Activated CD4-positive, alpha-beta T cell treated with anti-CD3 and anti-CD28 coated beads, Interleukin-2, amount 10 ng/mL, durations not matched to agents 24 days and 14 days (primary cell): ENCODE results near the gene PALS2. TPM values are rescaled to one million over a fixed set of nuclear protein-coding genes. Genes with fewer than 3 reads are reported as not detected.

Experiments used
- DNase-seq: peaks from one replicate; pipeline ENCODE4 v3.0.0; 2022
- H3K27ac Mint-ChIP-seq: one replicate; pipeline ENCODE4 v1.8.0; 2022; ENCODE audit warnings: mild to moderate bottlenecking, mixed read lengths
- H3K27me3 Mint-ChIP-seq: one replicate; pipeline ENCODE4 v1.8.0; 2022; ENCODE audit warnings: mixed read lengths
- H3K36me3 Mint-ChIP-seq: one replicate; pipeline ENCODE4 v1.8.0; 2022; ENCODE audit warnings: low read depth, mild to moderate bottlenecking, mixed read lengths
- H3K4me1 Mint-ChIP-seq: one replicate; pipeline ENCODE4 v1.8.0; 2021; ENCODE audit warnings: mixed read lengths
- H3K4me3 Mint-ChIP-seq: one replicate; pipeline ENCODE4 v1.8.0; 2022; ENCODE audit warnings: mild to moderate bottlenecking, moderate library complexity, mixed read lengths
- H3K9me3 Mint-ChIP-seq: one replicate; pipeline ENCODE4 v1.8.0; 2021; ENCODE audit warnings: mixed read lengths
- intact Hi-C: fragments of 100-400 bp; cut with micrococcal nuclease; formaldehyde crosslinking; loops from one replicate; pipeline ENCODE4 v1.15.1; 2023
- total RNA-seq: library from RNA; stranded (reverse); gene quantifications from 2 replicates; pipeline ENCODE4 v1.2.3, GENCODE V29; 2022

Gene PALS2
- total RNA-seq, result 38.5 and 39.5 TPM in 2 replicates

DNA sequence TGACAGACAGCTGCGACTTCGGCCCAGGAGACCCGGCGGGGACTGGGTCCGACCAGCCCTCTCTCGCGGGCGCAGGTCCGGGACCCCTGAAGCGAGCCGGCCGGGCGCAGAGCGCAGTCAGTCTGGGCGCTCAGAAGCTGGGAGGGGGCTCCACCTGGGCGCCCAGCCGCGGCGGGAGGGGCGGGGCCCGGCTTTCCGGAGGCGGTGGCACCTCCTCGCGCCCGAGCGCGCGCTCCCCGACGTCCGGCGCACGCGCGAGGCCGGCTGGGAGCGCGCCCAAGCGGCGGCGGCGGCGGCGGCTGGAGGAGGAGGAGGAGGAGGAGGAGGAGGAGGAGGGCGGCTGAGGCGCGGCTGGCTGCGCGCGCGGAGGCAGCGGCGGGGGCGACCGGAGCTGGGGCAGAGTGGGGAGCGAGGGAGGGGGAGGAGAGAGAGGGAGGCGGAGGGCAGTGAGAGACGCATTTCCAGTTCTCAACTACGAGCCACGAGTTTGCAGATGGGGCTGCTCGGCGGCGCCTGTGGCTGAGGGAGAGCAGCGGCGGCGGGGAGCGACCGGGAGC, at the start of gene PALS2:
TSS of gene PALS2 (plus strand) at position 456 of the 557 bp plus-strand sequence. CDS start 50,216 bp downstream, outside the sequence.
- H3K36me3 Mint-ChIP-seq, result peaks cover 3% of the 10 kb centered on the region
- H3K9me3 Mint-ChIP-seq, result no peaks in the 10 kb centered on the region
- intact Hi-C loops, result loop anchor here (1.0 to 10.0 kb wide), 8 partner anchors 24 to 1042 kb away; partner anchors contain the start of genes CCDC126, CYCS, NPY and TRA2A
- peak within 1 kb of the TSS; percentile 99 for H3K4me3 Mint-ChIP-seq
- peak within 1 kb of the TSS; percentile 89 for H3K27ac Mint-ChIP-seq
- peaks cover 32% of the 10 kb centered on the region for H3K4me1 Mint-ChIP-seq
- peak; percentile 94 for DNase-seq
- H3K27me3 Mint-ChIP-seq, result peaks cover 47% of the 10 kb centered on the region

- Mint-ChIP-seq H3K9me3 (no peaks in the 10 kb centered on the region), H3K4me1 (no peaks in the 10 kb centered on the region), H3K27me3 (peaks cover 18% of the 10 kb centered on the region), H3K36me3 (no peaks in the 10 kb centered on the region), H3K27ac (no peak overlapping the region), H3K4me3 (no peak overlapping the region)
- DNase-seq, result no peak
- intact Hi-C loops, result no loop called here
These were observed 42.0 kb upstream of the PALS2 start for GRCh38 chr7:24531255-24531654.

GRCh38 chr7:24536682-24537081, 36.6 kb upstream of the PALS2 start:
- H3K27ac Mint-ChIP-seq, result no peak overlapping the region
- no peak overlapping the region for H3K4me3 Mint-ChIP-seq
- intact Hi-C loops, result no loop called here
- no peak for DNase-seq
- H3K27me3 Mint-ChIP-seq, result peaks cover 11% of the 10 kb centered on the region
- H3K4me1 Mint-ChIP-seq, result no peaks in the 10 kb centered on the region
- H3K36me3 Mint-ChIP-seq, result no peaks in the 10 kb centered on the region
- peaks cover 4% of the 10 kb centered on the region for H3K9me3 Mint-ChIP-seq

- Mint-ChIP-seq H3K4me1 (no peaks in the 10 kb centered on the region), H3K4me3 (no peak overlapping the region), H3K27ac (no peak overlapping the region), H3K9me3 (peaks cover 4% of the 10 kb centered on the region), H3K27me3 (peaks cover 13% of the 10 kb centered on the region), H3K36me3 (no peaks in the 10 kb centered on the region)
- DNase-seq, result no peak
- intact Hi-C loops, result no loop called here
These were observed 32.3 kb upstream of the PALS2 start for GRCh38 chr7:24540956-24541355.

DNA sequence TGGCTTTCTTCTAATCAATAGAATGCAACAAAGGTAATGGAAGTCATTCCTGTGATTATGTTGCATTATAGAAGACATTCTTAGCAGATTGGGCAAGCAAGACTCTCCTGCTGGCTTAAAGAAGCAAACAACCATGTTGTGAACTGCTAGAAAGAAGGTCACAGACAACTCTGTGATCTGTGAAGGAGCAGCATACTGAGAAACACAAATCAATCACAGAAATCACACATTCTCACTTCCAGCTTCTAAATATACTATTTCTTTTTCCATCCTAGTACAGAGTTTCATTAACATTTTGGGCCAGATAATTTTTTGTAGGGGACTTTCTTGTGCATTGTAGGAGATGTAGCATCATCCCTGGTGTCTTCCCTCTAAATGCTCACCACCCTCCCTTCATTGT, 28.0 kb upstream of the PALS2 start:
- Mint-ChIP-seq H3K27me3 (peaks cover 14% of the 10 kb centered on the region), H3K9me3 (no peaks in the 10 kb centered on the region), H3K27ac (no peak overlapping the region), H3K36me3 (no peaks in the 10 kb centered on the region), H3K4me1 (no peaks in the 10 kb centered on the region), H3K4me3 (no peak overlapping the region)
- DNase-seq, result no peak
- intact Hi-C loops, result no loop called here

DNA sequence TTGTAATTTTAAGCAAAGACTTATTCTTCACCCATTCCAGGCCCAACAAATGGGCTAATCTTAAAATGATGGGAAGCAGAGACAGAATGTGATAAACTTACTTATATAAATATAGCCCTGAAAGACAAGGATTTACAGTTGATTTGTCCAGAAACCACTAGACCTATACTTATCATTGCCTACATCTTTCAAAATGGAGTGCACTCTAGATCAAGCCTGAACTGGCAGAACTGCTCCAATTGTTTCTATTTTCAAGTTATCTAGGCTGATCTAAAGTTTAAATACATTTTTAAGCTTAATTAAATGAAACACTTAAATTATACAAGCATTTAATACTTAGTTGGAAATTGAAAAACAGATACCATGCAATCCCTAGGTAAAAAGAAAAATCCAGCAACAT, 24.9 kb upstream of the PALS2 start:
- no peak overlapping the region for H3K27ac Mint-ChIP-seq
- intact Hi-C loops, result no loop called here
- no peak for DNase-seq
- no peak overlapping the region for H3K4me3 Mint-ChIP-seq
- peaks cover 13% of the 10 kb centered on the region for H3K27me3 Mint-ChIP-seq
- H3K4me1 Mint-ChIP-seq, result no peaks in the 10 kb centered on the region
- no peaks in the 10 kb centered on the region for H3K36me3 Mint-ChIP-seq
- no peaks in the 10 kb centered on the region for H3K9me3 Mint-ChIP-seq

DNA sequence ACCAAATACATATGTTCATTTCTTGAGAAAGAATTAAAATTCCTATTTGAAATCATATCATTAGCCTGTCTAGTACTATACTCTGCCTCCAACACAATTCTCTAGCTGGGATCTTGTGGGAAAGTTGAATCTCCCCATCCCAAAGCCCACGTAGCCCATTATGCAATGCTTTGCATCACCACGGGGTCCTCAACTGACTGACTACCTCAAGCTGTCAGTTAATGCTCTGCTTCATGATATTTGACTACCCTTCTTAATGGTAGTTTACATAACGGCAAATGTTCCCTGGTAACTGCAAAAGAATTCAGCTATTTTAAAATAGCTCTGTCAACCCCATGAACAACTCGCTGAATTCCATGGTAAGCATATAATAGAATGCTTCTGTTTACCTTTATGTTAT, 23.3 kb upstream of the PALS2 start:
- intact Hi-C loops, result no loop called here
- Mint-ChIP-seq H3K9me3 (no peaks in the 10 kb centered on the region), H3K27me3 (peaks cover 9% of the 10 kb centered on the region), H3K36me3 (no peaks in the 10 kb centered on the region), H3K27ac (no peak overlapping the region), H3K4me1 (no peaks in the 10 kb centered on the region), H3K4me3 (no peak overlapping the region)
- DNase-seq, result no peak

DNA sequence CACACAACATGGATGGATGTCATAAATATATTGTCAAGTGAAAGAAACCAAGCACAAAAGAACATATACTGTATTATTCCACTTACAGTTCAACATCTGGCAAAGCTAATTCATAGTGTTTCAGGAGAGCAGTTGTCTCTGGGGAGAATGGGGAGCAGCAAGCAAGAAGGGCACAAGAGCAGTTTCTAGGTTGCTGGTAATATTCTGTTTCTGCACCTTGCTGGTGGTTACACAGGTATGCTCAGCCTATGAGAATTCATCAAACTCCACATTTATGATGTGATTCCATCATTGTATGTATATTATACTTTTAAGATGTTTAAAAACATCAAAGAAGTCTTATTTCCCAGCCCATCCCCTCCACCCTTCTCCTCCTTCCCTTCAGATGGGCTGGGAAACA, 18.1 kb upstream of the PALS2 start:
- no peaks in the 10 kb centered on the region for H3K4me1 Mint-ChIP-seq
- intact Hi-C loops, result no loop called here
- no peak for DNase-seq

DNA sequence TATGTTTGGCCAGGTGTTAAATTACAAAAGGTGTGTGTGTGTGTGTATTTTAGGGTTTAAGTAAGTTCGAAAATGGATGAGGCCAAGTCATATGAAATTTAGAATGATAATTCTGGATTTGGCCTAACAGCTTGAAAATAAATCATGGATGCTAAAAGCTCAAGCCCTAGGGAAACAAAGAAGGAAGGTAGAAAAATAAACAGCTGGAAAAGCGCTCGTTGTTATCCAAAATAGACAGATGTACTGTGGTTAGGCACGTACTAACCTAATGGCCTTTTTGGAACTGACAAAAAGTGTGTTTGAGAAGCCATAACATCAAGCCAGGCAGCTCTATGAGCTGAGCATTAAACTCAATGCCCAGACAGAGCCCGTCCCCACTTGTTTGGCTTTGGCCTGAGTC, 17.5 kb upstream of the PALS2 start:
- H3K4me3 Mint-ChIP-seq, result no peak overlapping the region
- H3K36me3 Mint-ChIP-seq, result no peaks in the 10 kb centered on the region
- peaks cover 12% of the 10 kb centered on the region for H3K27me3 Mint-ChIP-seq
- peaks cover 3% of the 10 kb centered on the region for H3K4me1 Mint-ChIP-seq
- intact Hi-C loops, result no loop called here
- no peak overlapping the region for H3K27ac Mint-ChIP-seq
- DNase-seq, result no peak
- no peaks in the 10 kb centered on the region for H3K9me3 Mint-ChIP-seq

More for the DNA sequence above, 18.1 kb upstream of the PALS2 start:
- no peaks in the 10 kb centered on the region for H3K9me3 Mint-ChIP-seq
- H3K27ac Mint-ChIP-seq, result no peak overlapping the region
- H3K27me3 Mint-ChIP-seq, result peaks cover 12% of the 10 kb centered on the region
- H3K36me3 Mint-ChIP-seq, result no peaks in the 10 kb centered on the region
- H3K4me3 Mint-ChIP-seq, result no peak overlapping the region

DNA sequence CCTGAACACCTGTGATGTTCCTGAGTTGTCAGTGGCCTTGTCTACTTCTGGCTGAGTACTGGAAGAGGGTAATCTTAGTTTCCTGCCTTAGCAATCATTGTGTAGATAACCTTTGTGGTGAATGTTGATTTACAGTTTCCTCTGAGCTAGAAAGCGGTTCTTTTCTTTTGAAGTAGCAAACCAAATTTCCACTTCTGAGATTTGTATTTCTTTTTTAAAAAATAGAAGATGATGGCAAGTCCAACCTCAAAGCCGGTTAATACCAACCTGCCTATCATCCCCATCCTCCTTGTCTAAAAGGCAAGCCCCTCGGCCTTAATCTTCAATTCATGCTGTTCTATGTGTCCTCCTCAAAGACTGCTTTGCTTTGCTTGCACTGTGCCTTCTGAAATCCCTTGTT, 12.5 kb upstream of the PALS2 start:
- Mint-ChIP-seq H3K27ac (peak overlapping the region; percentile 0), H3K4me1 (peaks cover 7% of the 10 kb centered on the region), H3K27me3 (peaks cover 9% of the 10 kb centered on the region), H3K4me3 (no peak overlapping the region), H3K36me3 (no peaks in the 10 kb centered on the region), H3K9me3 (no peaks in the 10 kb centered on the region)
- DNase-seq, result peak; percentile 60
- intact Hi-C loops, result no loop called here

- no peaks in the 10 kb centered on the region for H3K36me3 Mint-ChIP-seq
- peaks cover 2% of the 10 kb centered on the region for H3K4me1 Mint-ChIP-seq
- intact Hi-C loops, result no loop called here
- H3K4me3 Mint-ChIP-seq, result no peak overlapping the region
- no peak overlapping the region for H3K27ac Mint-ChIP-seq
- no peak for DNase-seq
- H3K9me3 Mint-ChIP-seq, result no peaks in the 10 kb centered on the region
- peaks cover 40% of the 10 kb centered on the region for H3K27me3 Mint-ChIP-seq
These were observed 7.0 kb upstream of the PALS2 start for GRCh38 chr7:24566274-24566673.

DNA sequence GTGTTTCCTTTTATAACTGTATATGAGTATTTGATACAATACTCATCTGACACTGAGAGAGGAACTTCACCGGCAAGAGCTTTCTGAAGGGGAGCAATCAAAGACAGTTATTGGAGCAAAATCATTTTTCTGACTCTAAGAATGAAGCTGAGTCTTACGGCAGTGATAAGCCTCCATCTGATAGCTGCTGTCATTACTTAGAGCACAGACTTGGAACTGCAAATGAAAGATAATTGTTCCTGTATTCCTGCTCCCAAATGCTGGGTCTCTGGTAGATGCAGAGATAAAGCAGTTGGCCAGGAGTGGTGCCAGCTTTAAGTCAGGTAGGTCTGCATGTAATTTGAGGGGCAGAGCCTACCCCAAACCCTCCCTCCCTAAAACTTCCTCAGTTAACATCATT, 2.3 kb upstream of the PALS2 start:
- Mint-ChIP-seq H3K4me1 (peaks cover 23% of the 10 kb centered on the region), H3K36me3 (peaks cover 3% of the 10 kb centered on the region), H3K9me3 (no peaks in the 10 kb centered on the region), H3K4me3 (no peak overlapping the region), H3K27ac (no peak overlapping the region), H3K27me3 (peaks cover 53% of the 10 kb centered on the region)
- DNase-seq, result no peak
- intact Hi-C loops, result loop anchor here (5.0 to 10.0 kb wide), 6 partner anchors 251 to 976 kb away; partner anchors contain the start of genes CCDC126, CYCS and NPY

DNA sequence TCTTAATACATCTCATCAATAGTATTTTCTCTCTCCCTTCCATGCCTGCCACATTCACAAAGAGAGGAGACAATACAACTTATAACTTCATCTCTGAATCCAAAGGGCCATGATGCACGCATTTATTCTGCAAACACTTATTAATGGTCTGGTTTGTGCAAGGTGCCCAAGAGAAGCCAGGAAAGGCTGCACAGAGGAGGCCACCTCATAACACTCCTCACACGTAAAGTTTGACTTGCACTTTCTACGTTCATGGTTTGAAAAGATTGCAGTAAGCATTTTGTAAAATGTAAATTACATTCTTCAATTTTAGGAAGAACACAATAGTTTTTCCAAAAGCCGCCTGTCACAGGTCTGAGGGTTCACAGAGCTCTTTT, 1.2 kb upstream of the PALS2 start:
- Mint-ChIP-seq H3K4me3 (peak overlapping the region; percentile 82), H3K27ac (peak overlapping the region; percentile 79), H3K4me1 (peaks cover 30% of the 10 kb centered on the region), H3K36me3 (peaks cover 3% of the 10 kb centered on the region), H3K9me3 (no peaks in the 10 kb centered on the region), H3K27me3 (peaks cover 47% of the 10 kb centered on the region)
- DNase-seq, result no peak
- intact Hi-C loops, result loop anchor here (2.0 to 10.0 kb wide), 7 partner anchors 250 to 1041 kb away; partner anchors contain the start of genes CCDC126, CYCS, NPY and TRA2A

- intact Hi-C loops, result loop anchor here (2.0 to 10.0 kb wide), 7 partner anchors 250 to 1042 kb away; partner anchors contain the start of genes CCDC126, CYCS, NPY and TRA2A
- H3K4me1 Mint-ChIP-seq, result peaks cover 31% of the 10 kb centered on the region
- no peaks in the 10 kb centered on the region for H3K9me3 Mint-ChIP-seq
- peak overlapping the region; percentile 79 for H3K27ac Mint-ChIP-seq
- peak; percentile 73 for DNase-seq
- H3K27me3 Mint-ChIP-seq, result peaks cover 46% of the 10 kb centered on the region
- H3K36me3 Mint-ChIP-seq, result peaks cover 3% of the 10 kb centered on the region
- peak overlapping the region; percentile 82 for H3K4me3 Mint-ChIP-seq
These were observed 757 bp upstream of the PALS2 start for GRCh38 chr7:24572393-24572996.
